PC-3 (cell line): Measurements from ENCODE around the gene CD2.

Experiments
- CTCF ChIP-seq: fragments of 300-600 bp; sonication (generic); conservative IDR thresholded peaks from 2 replicates; pipeline ENCODE4 v1.5.1; 2017; ENCODE audit warnings: antibody characterized with exemption, low read depth, mild to moderate bottlenecking, low read length
- EZH2 ChIP-seq: fragments of 300-600 bp; sonication (generic); IDR thresholded peaks from one replicate; pipeline ENCODE4 v1.6.1; 2017; ENCODE audit warnings: antibody characterized with exemption, mild to moderate bottlenecking, low read length; ENCODE audit not compliant: unreplicated experiment
- EZH2phosphoT487 ChIP-seq: fragments of 300-600 bp; sonication (generic); IDR thresholded peaks from 2 replicates; pipeline ENCODE4 v1.6.1; 2018; ENCODE audit warnings: mild to moderate bottlenecking, antibody characterized with exemption, low read length, borderline replicate concordance

- TF ChIP-seq CTCF (no peak), EZH2phosphoT487 (no peak), EZH2 (no peak)
These were observed 16.3 kb upstream of the CD2 start for GRCh38 chr1:116737855-116738321.
